Tibial artery (tissue), 4 donors: ENCODE data around the gene S100A2.

ENCODE experiments used
- DNase-seq, 2 donors: peaks; one replicate each; pipeline ENCODE4 v3.0.0-alpha.2; 2019
- H3K27ac ChIP-seq, 2 donors: fragments of 200-600 bp; sonication (generic) in 1 of 2; 1 replicate in 1 of 2; 2 replicates in 1 of 2; pipeline ENCODE4 v1.5.1; 2018 to 2019; ENCODE audit warnings: mild to moderate bottlenecking in 1 of 2
- H3K27me3 ChIP-seq, 2 donors: fragments of 200-600 bp; sonication (generic) in 1 of 2; one replicate each; pipeline versions ENCODE4 v1.5.1 to v1.6.0; 2016 to 2019
- H3K36me3 ChIP-seq, 3 donors: fragments of 200-600 bp; sonication (generic) in 2 of 3; one replicate each; pipeline ENCODE4 v1.5.1; 2016 to 2019; ENCODE audit warnings: mild to moderate bottlenecking in 2 of 3
- H3K4me1 ChIP-seq, 4 donors: fragments of 200-600 bp; sonication (generic) in 2 of 4; 1 replicate in 3 of 4; 2 replicates in 1 of 4; pipeline ENCODE4 v1.5.1; 2016 to 2019
- H3K4me3 ChIP-seq, 2 donors: fragments of 200-600 bp; sonication (generic) in 1 of 2; 1 replicate in 1 of 2; 2 replicates in 1 of 2; pipeline ENCODE4 v1.5.1; 2018 to 2019; ENCODE audit warnings: mild to moderate bottlenecking in 2 of 2
- H3K9me3 ChIP-seq, 3 donors: fragments of 200-600 bp; sonication (generic) in 1 of 3; one replicate each; pipeline ENCODE4 v1.5.1; 2016 to 2019
- CTCF ChIP-seq, 2 experiments: fragments of 200-600 bp in 1 of 2; fragments of 450-650 bp in 1 of 2; IDR thresholded peaks; one replicate each; pipeline ENCODE4 v1.5.1; 2017 to 2019; ENCODE audit warnings: antibody characterized with exemption in 2 of 2, mild to moderate bottlenecking in 1 of 2, moderate library complexity in 1 of 2
- intact Hi-C: fragments of 100-400 bp; cut with DNase I; formaldehyde crosslinking; loops from one replicate; pipeline ENCODE4 v1.15.0; 2023; ENCODE audit warnings: low total_unique reads

S100A2 gene

GRCh38 chr1:153565529-153566374 lies at the start of gene S100A2:
TSS of gene S100A2 (minus strand) at chr1:153565844. CDS start at chr1:153563877, 1,967 bp downstream.
- DNase-seq = peak; percentile 79 to 89
- H3K36me3 ChIP-seq = no peaks in the 10 kb centered on the region
- H3K27me3 ChIP-seq = no peaks in the 10 kb centered on the region
- intact Hi-C loops = loop anchor here (5.0 kb wide), 1 partner anchor 107 kb away; the partner anchor contains the start of gene ILF2
- TF ChIP-seq CTCF (IDR thresholded peaks at IDR 0.05) = no peak
- no peaks in the 10 kb centered on the region for H3K9me3 ChIP-seq
- peak within 1 kb of the TSS in 1 of 2 donors; percentile 15 for H3K4me3 ChIP-seq
- peak within 1 kb of the TSS; percentile 94 to 95 for H3K27ac ChIP-seq
- H3K4me1 ChIP-seq = peaks cover 15 to 43% (median 39%) of the 10 kb centered on the region in 4 donors

- H3K4me3 ChIP-seq = no peak overlapping the region
- intact Hi-C loops = loop anchor here (5.0 kb wide), 1 partner anchor 108 kb away; no protein-coding TSS in a partner anchor
- peaks cover 7 to 20% (median 12%) of the 10 kb centered on the region in 3 donors for H3K36me3 ChIP-seq
- peaks cover 0 to 33% (median 23%) of the 10 kb centered on the region in 4 donors for H3K4me1 ChIP-seq
- H3K9me3 ChIP-seq = no peaks in the 10 kb centered on the region
- H3K27me3 ChIP-seq = no peaks in the 10 kb centered on the region
- no peak overlapping the region for H3K27ac ChIP-seq
- no peak for TF ChIP-seq CTCF (IDR thresholded peaks at IDR 0.05)
- no peak for DNase-seq
These were observed 49.8 kb upstream of the S100A2 start for GRCh38 chr1:153615406-153615805.

- peaks cover 2 to 16% (median 7%) of the 10 kb centered on the region in 3 donors for H3K36me3 ChIP-seq
- H3K27ac ChIP-seq = no peak overlapping the region
- H3K4me3 ChIP-seq = no peak overlapping the region
- H3K27me3 ChIP-seq = no peaks in the 10 kb centered on the region
- intact Hi-C loops = loop anchor here (5.0 kb wide), 1 partner anchor 108 kb away; no protein-coding TSS in a partner anchor
- peaks cover 0 to 38% (median 27%) of the 10 kb centered on the region in 4 donors for H3K4me1 ChIP-seq
- TF ChIP-seq CTCF (IDR thresholded peaks at IDR 0.05) = no peak
- no peaks in the 10 kb centered on the region for H3K9me3 ChIP-seq
- DNase-seq = no peak
These were observed 49.3 kb upstream of the S100A2 start for GRCh38 chr1:153614906-153615305.

GRCh38 chr1:153614189-153614900 lies 48.7 kb upstream of the S100A2 start:
- H3K4me3 ChIP-seq = no peak overlapping the region
- TF ChIP-seq CTCF (IDR thresholded peaks at IDR 0.05) = no peak
- peaks cover 0 to 44% (median 30%) of the 10 kb centered on the region in 4 donors for H3K4me1 ChIP-seq
- H3K9me3 ChIP-seq = no peaks in the 10 kb centered on the region
- peaks cover 0 to 11% (median 1%) of the 10 kb centered on the region in 3 donors for H3K36me3 ChIP-seq
- no peaks in the 10 kb centered on the region for H3K27me3 ChIP-seq
- no peak overlapping the region for H3K27ac ChIP-seq
- DNase-seq = no peak
- intact Hi-C loops = no loop called here

GRCh38 chr1:153613406-153613805 lies 47.8 kb upstream of the S100A2 start:
- no peak for TF ChIP-seq CTCF (IDR thresholded peaks at IDR 0.05)
- Histone ChIP-seq H3K4me3 (peak overlapping the region; percentile 67 to 71), H3K27me3 (no peaks in the 10 kb centered on the region), H3K4me1 (peaks cover 0 to 53% (median 35%) of the 10 kb centered on the region in 4 donors), H3K27ac (peak overlapping the region; percentile 94 to 95), H3K36me3 (peaks cover 0 to 1% (median 0%) of the 10 kb centered on the region in 3 donors), H3K9me3 (no peaks in the 10 kb centered on the region)
- no peak for DNase-seq
- intact Hi-C loops = no loop called here
